H9 (cell line): ENCODE measurements around the gene SLBP. TPM values are rescaled to one million over a fixed set of nuclear protein-coding genes. Genes with fewer than 3 reads are reported as not detected.

Experiments
- DNase-seq: peaks from one replicate; pipeline ENCODE4 v3.0.0-alpha.2; 2017
- H2AFZ ChIP-seq: one replicate; pipeline ENCODE4 v1.6.1; 2013; ENCODE audit warnings: mild to moderate bottlenecking, low read length, control low read depth, moderate library complexity
- H2AK5ac ChIP-seq: 2 replicates; pipeline ENCODE4 v1.6.1; 2013; ENCODE audit warnings: low read length, control low read depth, mixed read lengths; ENCODE audit not compliant: insufficient read length
- H2BK120ac ChIP-seq: one replicate; pipeline ENCODE4 v1.6.1; 2013; ENCODE audit warnings: low read depth, mild to moderate bottlenecking, low read length, control low read depth, inconsistent platforms; ENCODE audit not compliant: poor library complexity, severe bottlenecking
- H2BK12ac ChIP-seq: 2 replicates; pipeline ENCODE4 v1.6.1; 2013; ENCODE audit warnings: low read length, control low read depth, mixed read lengths, low read depth; ENCODE audit not compliant: insufficient read length
- H2BK15ac ChIP-seq: 2 replicates; pipeline ENCODE4 v1.6.1; 2013; ENCODE audit warnings: low read depth, low read length, control low read depth
- H2BK20ac ChIP-seq: one replicate; pipeline ENCODE4 v1.6.1; 2013; ENCODE audit warnings: low read depth, mild to moderate bottlenecking, low read length, control low read depth, inconsistent platforms; ENCODE audit not compliant: poor library complexity, severe bottlenecking
- H2BK5ac ChIP-seq: 2 replicates; pipeline ENCODE4 v1.6.1; 2013; ENCODE audit warnings: low read length, control low read depth, mixed read lengths; ENCODE audit not compliant: insufficient read length
- H3K14ac ChIP-seq: 2 replicates; pipeline ENCODE4 v1.6.1; 2013; ENCODE audit warnings: low read length, control low read depth; ENCODE audit not compliant: insufficient read depth
- H3K18ac ChIP-seq: 2 replicates; pipeline ENCODE4 v1.6.1; 2013; ENCODE audit warnings: low read depth, mild to moderate bottlenecking, mixed read lengths, low read length, control low read depth; ENCODE audit not compliant: insufficient read length
- H3K23ac ChIP-seq: 2 replicates; pipeline ENCODE4 v1.6.1; 2013; ENCODE audit warnings: low read length, control low read depth, mixed read lengths, low read depth; ENCODE audit not compliant: insufficient read length
- H3K23me2 ChIP-seq: 2 replicates; pipeline ENCODE4 v1.6.1; 2013; ENCODE audit warnings: low read depth, mild to moderate bottlenecking, mixed read lengths, low read length, control low read depth; ENCODE audit not compliant: insufficient read length, poor library complexity, severe bottlenecking
- H3K27ac ChIP-seq: 2 replicates; pipeline ENCODE4 v1.5.1; 2013; ENCODE audit warnings: low read length, control low read depth, mixed read lengths, low read depth; ENCODE audit not compliant: insufficient read length
- H3K27me3 ChIP-seq: 2 replicates; pipeline ENCODE4 v1.6.1; 2013; ENCODE audit warnings: low read length, control low read depth, inconsistent platforms; ENCODE audit not compliant: insufficient read depth
- H3K4ac ChIP-seq: 2 replicates; pipeline ENCODE4 v1.6.1; 2013; ENCODE audit warnings: low read depth, mild to moderate bottlenecking, control low read depth, inconsistent platforms, low read length, moderate library complexity
- H3K4me1 ChIP-seq: 2 replicates; pipeline ENCODE4 v1.6.1; 2013; ENCODE audit warnings: low read length, control low read depth, inconsistent platforms; ENCODE audit not compliant: insufficient read depth
- H3K4me2 ChIP-seq: 2 replicates; pipeline ENCODE4 v1.6.1; 2013; ENCODE audit warnings: low read length, control low read depth, mixed read lengths; ENCODE audit not compliant: insufficient read length, insufficient read depth
- H3K56ac ChIP-seq: 2 replicates; pipeline ENCODE4 v1.6.1; 2013; ENCODE audit warnings: low read depth, mild to moderate bottlenecking, mixed read lengths, low read length, control low read depth; ENCODE audit not compliant: insufficient read length
- H3K79me1 ChIP-seq: 2 replicates; pipeline ENCODE4 v1.6.1; 2013; ENCODE audit warnings: low read depth, mild to moderate bottlenecking, moderate library complexity, low read length, control low read depth, inconsistent platforms; ENCODE audit not compliant: insufficient read depth, poor library complexity, severe bottlenecking
- H3K79me2 ChIP-seq: 2 replicates; pipeline ENCODE4 v1.6.1; 2013; ENCODE audit warnings: low read length, control low read depth, inconsistent platforms; ENCODE audit not compliant: insufficient read depth
- H3K9ac ChIP-seq: 2 replicates; pipeline ENCODE4 v1.6.1; 2013; ENCODE audit warnings: low read length, control low read depth, mixed read lengths; ENCODE audit not compliant: insufficient read length; ENCODE audit errors: extremely low read depth
- H3K9me3 ChIP-seq: one replicate; pipeline ENCODE4 v1.6.1; 2013; ENCODE audit warnings: low read depth, low read length, inconsistent platforms; ENCODE audit not compliant: control insufficient read depth
- H3T11ph ChIP-seq: one replicate; pipeline ENCODE4 v1.6.1; 2013; ENCODE audit warnings: mild to moderate bottlenecking, low read length, control low read depth, inconsistent platforms
- H4K20me1 ChIP-seq: one replicate; pipeline ENCODE4 v1.6.1; 2013; ENCODE audit not compliant: control insufficient read depth, insufficient read length, insufficient read depth
- H4K5ac ChIP-seq: 2 replicates; pipeline ENCODE4 v1.6.1; 2013; ENCODE audit warnings: low read depth, mild to moderate bottlenecking, mixed read lengths, low read length, control low read depth; ENCODE audit not compliant: insufficient read length
- H4K8ac ChIP-seq: replicated peaks from 2 replicates; pipeline ENCODE4 v1.6.1; 2013; ENCODE audit warnings: low read length, control low read depth, mixed read lengths, low read depth; ENCODE audit not compliant: insufficient read length
- H4K91ac ChIP-seq: 2 replicates; pipeline ENCODE4 v1.6.1; 2013; ENCODE audit warnings: low read depth, mild to moderate bottlenecking, moderate library complexity, mixed read lengths, low read length, control low read depth; ENCODE audit not compliant: insufficient read length
- H3K27ac Mint-ChIP-seq, 3 experiments: 2 replicates in 2 of 3; 3 replicates in 1 of 3; pipeline ENCODE4 v1.8.0; 2020 to 2021; ENCODE audit warnings: mixed read lengths in 3 of 3, mild to moderate bottlenecking in 1 of 3, moderate library complexity in 1 of 3
- H3K27me3 Mint-ChIP-seq: 2 replicates; pipeline ENCODE4 v1.8.0; 2021; ENCODE audit warnings: low read depth, mild to moderate bottlenecking, moderate library complexity, mixed read lengths
- H3K36me3 Mint-ChIP-seq, 3 experiments: 2 replicates in 2 of 3; 3 replicates in 1 of 3; pipeline ENCODE4 v1.8.0; 2020 to 2021; ENCODE audit warnings: low read depth in 3 of 3, mixed read lengths in 3 of 3; ENCODE audit not compliant: insufficient read depth in 1 of 3
- H3K4me1 Mint-ChIP-seq, 2 experiments: 2 replicates each; pipeline ENCODE4 v1.8.0; 2020; ENCODE audit warnings: mixed read lengths in 2 of 2
- H3K4me3 Mint-ChIP-seq, 2 experiments: 2 replicates in 1 of 2; 3 replicates in 1 of 2; pipeline ENCODE4 v1.8.0; 2020 to 2021; ENCODE audit warnings: mild to moderate bottlenecking in 2 of 2, mixed read lengths in 2 of 2, moderate library complexity in 1 of 2
- H3K9me3 Mint-ChIP-seq, 2 experiments: 2 replicates in 1 of 2; 3 replicates in 1 of 2; pipeline ENCODE4 v1.8.0; 2020; ENCODE audit warnings: mild to moderate bottlenecking in 2 of 2, mixed read lengths in 2 of 2, moderate library complexity in 1 of 2
- WGBS: extraction: QIAGEN DNeasy Blood & Tissue Kit; methylation state at CpG from one replicate; pipeline ENCODE4 v1.1.7; 2013; ENCODE audit warnings: missing lambda C conversion rate, low lambda C conversion rate, mixed read lengths; ENCODE audit not compliant: insufficient read length; ENCODE audit errors: extremely low coverage; 5-methylcytosine and 5-hydroxymethylcytosine counted together
- total RNA-seq: library from RNA; stranded (reverse); gene quantifications from 2 replicates; pipeline ENCODE4 v1.2.1, GENCODE V29; 2021
- TF ChIP-seq, protein P1 (sequence below): fragments of 200-600 bp; sonication (generic); conservative IDR thresholded peaks from 3 replicates; pipeline ENCODE4 v1.8.0; 2021; ENCODE audit warnings: antibody characterized with exemption, mild to moderate bottlenecking

Gene SLBP
- total RNA-seq, 1 experiment from 2014 or later, result 62.7 TPM

DNA sequence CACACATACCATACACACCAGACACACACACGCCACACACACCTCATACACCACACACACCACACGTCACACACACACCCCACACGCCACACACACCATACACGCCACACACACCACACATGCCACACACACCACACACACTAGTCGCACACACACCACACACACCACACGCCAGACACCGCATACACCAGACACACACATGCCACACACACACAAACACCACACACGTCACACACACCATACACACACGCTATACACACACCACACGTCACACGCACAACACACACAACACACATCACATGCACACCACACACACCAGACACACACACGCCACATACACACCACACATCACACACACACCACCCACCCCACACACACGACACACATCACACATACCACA, 60.0 kb downstream of the SLBP start:
- no peak overlapping the region for H2BK20ac ChIP-seq
- Mint-ChIP-seq H3K4me3 (no peak overlapping the region), H3K27me3 (no peaks in the 10 kb centered on the region), H3K4me1 (no peaks in the 10 kb centered on the region), H3K27ac (no peak overlapping the region), H3K36me3 (peaks cover 0 to 4% (median 2%) of the 10 kb centered on the region in 3 experiments; a peak in 3 of 7 replicates), H3K9me3 (no peaks in the 10 kb centered on the region)
- H3K4me1 ChIP-seq, result no peaks in the 10 kb centered on the region
- H3K14ac ChIP-seq, result no peak overlapping the region
- no peaks in the 10 kb centered on the region for H4K20me1 ChIP-seq
- H2BK12ac ChIP-seq, result no peak overlapping the region
- H4K5ac ChIP-seq, result no peak overlapping the region
- no peak overlapping the region for H3K56ac ChIP-seq
- H2BK120ac ChIP-seq, result no peak overlapping the region
- H3K9ac ChIP-seq, result no peak overlapping the region
- H2AK5ac ChIP-seq, result no peak overlapping the region
- H2BK5ac ChIP-seq, result no peak overlapping the region
- H3K79me2 ChIP-seq, result no peaks in the 10 kb centered on the region
- no peak overlapping the region for H3K27ac ChIP-seq
- H3K4ac ChIP-seq, result no peak overlapping the region
- H3K4me2 ChIP-seq, result no peak overlapping the region
- no peak overlapping the region for H3K23ac ChIP-seq
- TF ChIP-seq, protein P1, sequence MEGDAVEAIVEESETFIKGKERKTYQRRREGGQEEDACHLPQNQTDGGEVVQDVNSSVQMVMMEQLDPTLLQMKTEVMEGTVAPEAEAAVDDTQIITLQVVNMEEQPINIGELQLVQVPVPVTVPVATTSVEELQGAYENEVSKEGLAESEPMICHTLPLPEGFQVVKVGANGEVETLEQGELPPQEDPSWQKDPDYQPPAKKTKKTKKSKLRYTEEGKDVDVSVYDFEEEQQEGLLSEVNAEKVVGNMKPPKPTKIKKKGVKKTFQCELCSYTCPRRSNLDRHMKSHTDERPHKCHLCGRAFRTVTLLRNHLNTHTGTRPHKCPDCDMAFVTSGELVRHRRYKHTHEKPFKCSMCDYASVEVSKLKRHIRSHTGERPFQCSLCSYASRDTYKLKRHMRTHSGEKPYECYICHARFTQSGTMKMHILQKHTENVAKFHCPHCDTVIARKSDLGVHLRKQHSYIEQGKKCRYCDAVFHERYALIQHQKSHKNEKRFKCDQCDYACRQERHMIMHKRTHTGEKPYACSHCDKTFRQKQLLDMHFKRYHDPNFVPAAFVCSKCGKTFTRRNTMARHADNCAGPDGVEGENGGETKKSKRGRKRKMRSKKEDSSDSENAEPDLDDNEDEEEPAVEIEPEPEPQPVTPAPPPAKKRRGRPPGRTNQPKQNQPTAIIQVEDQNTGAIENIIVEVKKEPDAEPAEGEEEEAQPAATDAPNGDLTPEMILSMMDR, result no peak
- DNase-seq, result no peak
- H4K8ac ChIP-seq, result no peak overlapping the region
- no peak overlapping the region for H3K18ac ChIP-seq
- no peaks in the 10 kb centered on the region for H3K9me3 ChIP-seq
- WGBS, result 100% methylated on average over 12 of the region's 13 CpGs
- no peak overlapping the region for H3T11ph ChIP-seq
- no peak overlapping the region for H2BK15ac ChIP-seq
- no peaks in the 10 kb centered on the region for H3K23me2 ChIP-seq
- H2AFZ ChIP-seq, result no peak overlapping the region
- H3K27me3 ChIP-seq, result no peaks in the 10 kb centered on the region
- no peak overlapping the region for H4K91ac ChIP-seq
- H3K79me1 ChIP-seq, result no peaks in the 10 kb centered on the region
